WTC11 (cell line): ENCODE results near the gene EIF2AK2. TPM values are rescaled to one million over a fixed set of nuclear protein-coding genes. Genes with fewer than 3 reads are reported as not detected.

Experiments used
- ATAC-seq: fragments of 200-7000 bp; cut with Tn5 transposase; 2 replicates; pipeline ENCODE4 v1.10.0; 2021; ENCODE audit warnings: mild to moderate bottlenecking, moderate library complexity
- CTCF ChIA-PET: fragments of 300-600 bp; sonication (Branson Sonifier 250); formaldehyde crosslinking; loops from one replicate; lab custom pipeline; 2021; ENCODE audit warnings: antibody characterized with exemption; lab: Charles Lee
- POLR2A ChIA-PET: fragments of 350-600 bp; sonication (Branson Sonifier 250); formaldehyde crosslinking; loops from one replicate; lab custom pipeline; 2021; ENCODE audit warnings: antibody characterized with exemption; lab: Charles Lee
- DNase-seq: peaks from one replicate; pipeline ENCODE4 v3.0.0; 2021; ENCODE audit warnings: low spot score
- H3K27ac Mint-ChIP-seq: 2 replicates; pipeline ENCODE4 v1.8.0; 2021; ENCODE audit warnings: mixed read lengths
- H3K27me3 Mint-ChIP-seq: 2 replicates; pipeline ENCODE4 v1.8.0; 2021; ENCODE audit warnings: low read depth, mild to moderate bottlenecking, moderate library complexity, mixed read lengths
- H3K36me3 Mint-ChIP-seq: 2 replicates; pipeline ENCODE4 v1.8.0; 2021; ENCODE audit warnings: mixed read lengths
- H3K4me1 Mint-ChIP-seq: 2 replicates; pipeline ENCODE4 v1.8.0; 2022; ENCODE audit warnings: mixed read lengths
- H3K4me3 Mint-ChIP-seq: 2 replicates; pipeline ENCODE4 v1.8.0; 2021; ENCODE audit warnings: mild to moderate bottlenecking, moderate library complexity, mixed read lengths
- H3K9me3 Mint-ChIP-seq: 2 replicates; pipeline ENCODE4 v1.8.0; 2021; ENCODE audit warnings: mixed read lengths
- ATF1 ChIP-seq: sonication (generic); formaldehyde crosslinking; IDR thresholded peaks from 2 replicates; pipeline ENCODE4 v1.8.1; 2023; ENCODE audit warnings: mild to moderate bottlenecking, moderate library complexity, missing genetic modification reagents
- ATF3 ChIP-seq: sonication (generic); formaldehyde crosslinking; conservative IDR thresholded peaks from 2 replicates; pipeline ENCODE4 v1.8.1; 2022; ENCODE audit warnings: mild to moderate bottlenecking, missing genetic modification reagents
- CREB1 ChIP-seq: sonication (generic); formaldehyde crosslinking; IDR thresholded peaks from 2 replicates; pipeline ENCODE4 v1.8.0; 2023; ENCODE audit warnings: mild to moderate bottlenecking, missing genetic modification reagents
- ELF4 ChIP-seq: sonication (generic); formaldehyde crosslinking; IDR thresholded peaks from 2 replicates; pipeline ENCODE4 v1.8.1; 2022; ENCODE audit warnings: low read depth, mild to moderate bottlenecking, moderate library complexity, missing genetic modification reagents
- EMX1 ChIP-seq: fragments of 250-450 bp; sonication (Bioruptor Pico); IDR thresholded peaks from 2 replicates; pipeline ENCODE4 v1.8.0; 2021; ENCODE audit warnings: mild to moderate bottlenecking
- ERG ChIP-seq: fragments of 250-450 bp; sonication (Bioruptor Pico); IDR thresholded peaks from 2 replicates; pipeline ENCODE4 v1.8.0; 2021; ENCODE audit warnings: mild to moderate bottlenecking
- FOXP4 ChIP-seq: sonication (generic); formaldehyde crosslinking; IDR thresholded peaks from 2 replicates; pipeline ENCODE4 v1.8.0; 2022; ENCODE audit warnings: mild to moderate bottlenecking, missing genetic modification reagents
- HMGA2 ChIP-seq: fragments of 250-450 bp; sonication (Bioruptor Pico); IDR thresholded peaks from 2 replicates; pipeline ENCODE4 v1.4.0; 2021; ENCODE audit warnings: mild to moderate bottlenecking, moderate library complexity
- IRF2 ChIP-seq: sonication (generic); formaldehyde crosslinking; IDR thresholded peaks from 2 replicates; pipeline ENCODE4 v1.8.0; 2022; ENCODE audit warnings: low read depth, missing genetic modification reagents, borderline replicate concordance
- KAT7 ChIP-seq: sonication (generic); formaldehyde crosslinking; IDR thresholded peaks from 2 replicates; pipeline ENCODE4 v1.8.1; 2023; ENCODE audit warnings: missing genetic modification reagents, mild to moderate bottlenecking, borderline replicate concordance
- MAX ChIP-seq: sonication (generic); formaldehyde crosslinking; IDR thresholded peaks from 2 replicates; pipeline ENCODE4 v1.8.0; 2022; ENCODE audit warnings: mild to moderate bottlenecking, missing genetic modification reagents
- NR2C2 ChIP-seq: sonication (generic); formaldehyde crosslinking; IDR thresholded peaks from 2 replicates; pipeline ENCODE4 v1.8.0; 2022; ENCODE audit warnings: mild to moderate bottlenecking, missing genetic modification reagents
- TP53 ChIP-seq: sonication (generic); formaldehyde crosslinking; IDR thresholded peaks from 2 replicates; pipeline ENCODE4 v1.8.1; 2023; ENCODE audit warnings: mild to moderate bottlenecking, missing genetic modification reagents
- USF1 ChIP-seq: sonication (generic); formaldehyde crosslinking; IDR thresholded peaks from 2 replicates; pipeline ENCODE4 v1.8.0; 2022; ENCODE audit warnings: mild to moderate bottlenecking, missing genetic modification reagents
- ZBTB21 ChIP-seq: sonication (generic); formaldehyde crosslinking; IDR thresholded peaks from 2 replicates; pipeline ENCODE4 v1.8.1; 2023; ENCODE audit warnings: mild to moderate bottlenecking, missing genetic modification reagents, borderline replicate concordance
- ZNF232 ChIP-seq: sonication (generic); formaldehyde crosslinking; IDR thresholded peaks from 2 replicates; pipeline ENCODE4 v1.8.0; 2022; ENCODE audit warnings: mild to moderate bottlenecking, missing genetic modification reagents
- ZNF281 ChIP-seq: sonication (generic); formaldehyde crosslinking; IDR thresholded peaks from 2 replicates; pipeline ENCODE4 v1.8.0; 2023; ENCODE audit warnings: mild to moderate bottlenecking, missing genetic modification reagents
- ZNF532 ChIP-seq: fragments of 250-450 bp; sonication (Bioruptor Pico); IDR thresholded peaks from 2 replicates; pipeline ENCODE4 v1.9.0; 2021; ENCODE audit warnings: mild to moderate bottlenecking, borderline replicate concordance
- total RNA-seq: library from RNA; stranded (reverse); gene quantifications from 3 replicates; pipeline ENCODE4 v1.2.3, GENCODE V29; 2021

EIF2AK2 gene
- total RNA-seq, 1 experiment from 2014 or later: 34.2 TPM

GRCh38 chr2:37188570-37188969 is 31.8 kb upstream of the EIF2AK2 start, which contains the start of gene SULT6B1 (continued):
- TF ChIP-seq USF1 (no peak), ZNF532 (CRISPR knock-in tag) (no peak), KAT7 (CRISPR knock-in tag) (no peak), NR2C2 (no peak), ZNF232 (no peak), HMGA2 (CRISPR knock-in tag) (no peak), EMX1 (no peak), ERG (CRISPR knock-in tag) (no peak), MAX (CRISPR knock-in tag) (no peak)
- TF ChIP-seq, all 79 proteins: peak for 0

GRCh38 chr2:37181726-37182684 is 25.2 kb upstream of the EIF2AK2 start:
- no peak overlapping the region for H3K4me3 Mint-ChIP-seq
- DNase-seq (no peak), ATAC-seq (peak; percentile 60)
- CTCF ChIA-PET: interaction anchor here (1.0 to 1.6 kb wide), 2 partner anchors 9 to 695 kb away, joined by 3 read pairs; no protein-coding TSS in a partner anchor
- H3K4me1 Mint-ChIP-seq: peaks cover 26% of the 10 kb centered on the region
- H3K27ac Mint-ChIP-seq: peak overlapping the region; percentile 75
- H3K27me3 Mint-ChIP-seq: no peaks in the 10 kb centered on the region
- no peaks in the 10 kb centered on the region for H3K36me3 Mint-ChIP-seq
- POLR2A ChIA-PET: interaction anchor here (0.7 to 0.8 kb wide), 2 partner anchors 23 to 552 kb away, joined by 3 to 4 read pairs; no protein-coding TSS in a partner anchor
- TF ChIP-seq CREB1 (no peak), ATF1 (CRISPR knock-in tag) (no peak), ZNF281 (CRISPR knock-in tag) (no peak), TP53 (CRISPR knock-in tag) (no peak), IRF2 (CRISPR knock-in tag) (no peak), ELF4 (CRISPR knock-in tag) (no peak), FOXP4 (CRISPR knock-in tag) (no peak), ERG (CRISPR knock-in tag) (no peak), ATF3 (CRISPR knock-in tag) (no peak), ZBTB21 (no peak)
- no peaks in the 10 kb centered on the region for H3K9me3 Mint-ChIP-seq
